B cell (primary cell): ENCODE measurements around the gene DNAH6.

Source experiments
- CTCF ChIP-seq: fragments of 200-600 bp; IDR thresholded peaks from one replicate; pipeline ENCODE4 v1.8.0; 2022; ENCODE audit warnings: antibody characterized with exemption, mild to moderate bottlenecking
- EZH2 ChIP-seq: IDR thresholded peaks from 2 replicates; pipeline ENCODE4 v1.6.1; 2012; ENCODE audit warnings: borderline replicate concordance, low read depth, mild to moderate bottlenecking, moderate library complexity, low read length; ENCODE audit not compliant: insufficient read depth, poor library complexity, severe bottlenecking

GRCh38 chr2:84486441-84487115 lies 29.7 kb upstream of the DNAH6 start:
- TF ChIP-seq CTCF (no peak), EZH2 (no peak)
